GM19452 (cell line): ENCODE measurements around the gene SOSTDC1.
"Not testable (repeated sequence)": the region's sequence is repeated elsewhere in the genome, so short reads cannot be mapped to it uniquely, and the experiment has no call there.

Experiments used
- ATAC-seq: cut with Tn5 transposase; IDR thresholded peaks from one replicate; pipeline ENCODE4 v1.9.1; 2021; ENCODE audit not compliant: unreplicated experiment

The SOSTDC1 gene, protein sequence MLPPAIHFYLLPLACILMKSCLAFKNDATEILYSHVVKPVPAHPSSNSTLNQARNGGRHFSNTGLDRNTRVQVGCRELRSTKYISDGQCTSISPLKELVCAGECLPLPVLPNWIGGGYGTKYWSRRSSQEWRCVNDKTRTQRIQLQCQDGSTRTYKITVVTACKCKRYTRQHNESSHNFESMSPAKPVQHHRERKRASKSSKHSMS

DNA sequence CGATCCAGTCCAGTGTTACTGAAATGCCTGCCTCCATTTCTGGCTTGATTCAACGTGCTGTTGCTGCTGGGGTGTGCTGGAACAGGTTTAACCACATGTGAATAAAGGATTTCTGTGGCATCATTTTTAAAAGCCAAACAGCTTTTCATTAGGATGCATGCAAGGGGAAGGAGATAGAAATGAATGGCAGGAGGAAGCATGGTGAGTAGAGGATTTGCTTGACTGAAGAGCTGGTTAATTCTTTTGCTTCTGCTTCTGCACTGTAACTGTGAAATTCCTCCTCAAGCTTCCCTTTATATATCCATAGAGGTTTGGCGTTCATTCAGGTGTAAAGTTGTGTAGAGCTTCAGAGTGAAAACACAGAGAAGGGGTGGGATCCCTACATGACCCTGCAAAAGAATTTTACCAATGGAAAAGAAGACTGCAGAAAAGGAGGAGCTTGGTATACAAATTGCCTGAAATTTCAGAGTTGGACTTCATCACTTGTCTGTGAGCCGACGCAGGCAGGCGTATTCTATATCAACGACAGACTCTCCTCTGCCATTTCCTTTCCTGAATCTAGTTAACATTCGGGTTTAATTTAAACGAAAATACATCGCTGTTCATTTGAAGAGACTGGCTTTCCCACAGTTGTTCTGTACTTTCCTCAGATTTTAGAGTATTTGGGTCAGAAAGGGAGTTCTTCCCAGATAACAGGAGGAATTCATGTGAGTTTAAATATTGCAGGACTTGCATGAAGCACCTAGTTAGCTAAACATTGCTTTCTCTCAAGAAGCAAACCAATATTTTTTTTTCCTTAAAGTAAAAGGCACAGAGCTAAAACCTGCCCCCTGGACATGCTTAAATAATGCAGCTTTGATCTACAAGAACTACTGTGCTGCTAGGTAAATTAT, at the start of gene SOSTDC1:
Gene SOSTDC1 (minus strand): TSS at position 270 of the 893 bp plus-strand sequence. CDS start 70 bp downstream, at position 200.
- no peak for ATAC-seq

- no peak for ATAC-seq
Measured at GRCh38 chr7:16514729-16515128, 49.2 kb upstream of the SOSTDC1 start.

GRCh38 chr7:16514271-16514670, 48.7 kb upstream of the SOSTDC1 start:
- ATAC-seq = no peak

DNA sequence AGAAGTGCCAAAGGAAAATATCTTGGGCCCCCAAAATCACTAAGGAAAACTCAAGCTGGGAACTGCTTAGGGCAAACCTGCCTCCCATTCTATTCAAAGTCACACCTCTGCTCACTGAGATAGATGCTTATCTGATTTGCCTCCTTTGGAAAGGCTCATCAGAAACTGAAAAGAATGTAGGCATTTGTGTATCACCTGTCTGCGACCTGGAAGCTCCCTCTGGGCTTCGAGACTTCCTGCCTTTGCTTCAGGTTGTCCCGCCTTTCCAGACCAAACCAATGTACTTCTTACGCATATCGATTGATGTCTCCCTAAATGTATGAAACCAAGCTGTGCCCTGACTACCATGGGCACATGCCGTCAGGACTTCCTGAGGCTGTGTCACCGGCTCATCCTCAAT, 46.6 kb upstream of the SOSTDC1 start:
- ATAC-seq = no peak

DNA sequence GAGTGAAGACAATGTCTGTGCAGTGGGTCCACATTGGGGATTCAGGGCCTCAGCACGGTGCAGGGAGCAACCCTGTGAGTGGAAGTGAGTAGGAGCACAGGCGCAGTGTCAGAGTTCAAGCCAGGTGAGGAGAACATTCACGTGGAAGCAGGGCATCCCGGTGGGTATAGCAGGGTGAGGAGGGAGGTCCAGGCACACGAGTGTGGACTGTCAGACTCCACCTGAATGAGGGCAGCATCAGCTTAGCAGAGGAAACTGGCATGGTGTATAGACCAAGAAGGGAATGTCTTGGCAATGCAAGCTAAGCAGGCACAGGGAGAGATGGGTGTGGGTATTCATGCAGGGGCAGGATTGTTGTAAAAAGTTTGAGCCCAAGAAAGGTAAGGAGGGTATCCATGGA, 45.8 kb upstream of the SOSTDC1 start:
- ATAC-seq = no peak

DNA sequence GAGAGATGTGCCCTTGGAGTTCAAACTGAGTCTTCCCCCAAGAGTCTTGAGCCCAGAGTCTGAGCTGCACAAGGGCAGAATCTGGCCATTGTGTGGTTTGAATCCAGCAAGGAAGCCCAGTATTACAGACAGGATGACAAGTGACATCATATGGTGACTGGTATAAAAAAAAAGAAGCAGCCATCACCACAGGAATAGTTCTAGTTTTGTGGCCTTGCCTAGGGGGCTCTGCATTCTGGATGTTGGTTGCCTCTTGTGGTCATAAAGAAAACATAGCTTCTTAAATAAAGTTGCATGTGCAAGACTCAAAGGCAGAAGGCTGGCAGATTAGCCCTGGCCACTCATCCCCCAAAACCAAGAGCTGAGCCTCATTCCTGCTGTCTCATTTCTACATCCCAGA, 44.3 kb upstream of the SOSTDC1 start:
- ATAC-seq = no peak

DNA sequence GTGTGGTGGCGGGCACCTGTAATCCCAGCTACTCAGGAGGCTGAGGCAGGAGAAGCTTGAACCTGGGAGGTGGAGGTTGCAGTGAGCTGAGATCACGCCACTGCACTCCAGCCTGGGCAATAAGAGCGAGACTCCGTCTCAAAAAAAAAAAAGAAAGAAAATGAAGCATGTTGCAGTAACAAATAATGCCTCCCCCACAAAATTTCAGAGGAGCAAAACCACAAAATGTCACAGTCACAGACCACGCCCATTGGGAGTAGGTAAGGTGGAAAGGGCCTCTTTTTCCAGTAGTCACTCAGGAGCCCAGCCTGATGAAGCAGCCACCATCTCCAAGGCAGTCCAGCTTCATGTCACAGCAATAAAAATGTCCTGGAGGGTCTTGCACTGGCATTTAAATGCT, 40.9 kb upstream of the SOSTDC1 start:
- not testable (repeated sequence) for ATAC-seq

DNA sequence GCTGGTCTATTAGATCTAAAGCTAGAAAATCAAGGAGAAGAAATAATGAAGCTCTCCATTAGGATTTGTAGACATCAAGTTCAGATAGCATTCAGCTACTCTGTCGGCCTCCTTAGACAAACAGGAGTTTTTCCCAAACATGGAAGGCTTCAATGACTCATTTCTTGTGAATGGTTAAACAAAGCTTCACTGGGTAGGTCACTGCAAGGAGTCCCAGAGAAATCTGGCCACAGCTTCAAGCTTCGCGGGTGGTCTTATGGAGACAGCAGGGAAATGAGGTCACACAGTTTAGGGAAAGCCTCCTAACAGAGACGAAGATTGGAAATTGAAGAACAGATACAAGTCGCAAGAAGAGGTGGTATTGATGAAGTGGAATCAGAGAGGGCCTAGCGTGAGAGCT, 38.5 kb upstream of the SOSTDC1 start:
- no peak for ATAC-seq

- ATAC-seq = no peak
Measured at GRCh38 chr7:16502303-16502702, 36.8 kb upstream of the SOSTDC1 start.

DNA sequence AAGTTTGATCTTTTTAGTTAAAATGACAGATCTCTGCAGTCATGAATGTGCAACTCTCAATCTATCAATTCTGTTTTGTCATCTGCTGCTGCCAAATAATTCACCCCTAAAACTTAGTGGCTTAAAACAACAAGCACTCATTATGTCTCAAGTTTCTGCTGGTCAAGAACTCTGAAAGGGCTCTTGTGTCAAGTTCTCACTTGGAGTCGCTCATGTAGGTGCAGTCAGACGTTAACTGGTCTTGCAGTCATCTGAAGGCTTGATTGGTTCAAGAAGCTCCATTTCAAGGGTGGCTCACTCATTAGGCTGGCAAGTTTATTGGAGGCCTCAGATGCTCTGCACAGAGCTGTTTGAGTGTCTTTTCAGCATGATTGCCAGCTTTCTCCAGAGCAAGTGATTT, 32.6 kb upstream of the SOSTDC1 start:
- no peak for ATAC-seq

DNA sequence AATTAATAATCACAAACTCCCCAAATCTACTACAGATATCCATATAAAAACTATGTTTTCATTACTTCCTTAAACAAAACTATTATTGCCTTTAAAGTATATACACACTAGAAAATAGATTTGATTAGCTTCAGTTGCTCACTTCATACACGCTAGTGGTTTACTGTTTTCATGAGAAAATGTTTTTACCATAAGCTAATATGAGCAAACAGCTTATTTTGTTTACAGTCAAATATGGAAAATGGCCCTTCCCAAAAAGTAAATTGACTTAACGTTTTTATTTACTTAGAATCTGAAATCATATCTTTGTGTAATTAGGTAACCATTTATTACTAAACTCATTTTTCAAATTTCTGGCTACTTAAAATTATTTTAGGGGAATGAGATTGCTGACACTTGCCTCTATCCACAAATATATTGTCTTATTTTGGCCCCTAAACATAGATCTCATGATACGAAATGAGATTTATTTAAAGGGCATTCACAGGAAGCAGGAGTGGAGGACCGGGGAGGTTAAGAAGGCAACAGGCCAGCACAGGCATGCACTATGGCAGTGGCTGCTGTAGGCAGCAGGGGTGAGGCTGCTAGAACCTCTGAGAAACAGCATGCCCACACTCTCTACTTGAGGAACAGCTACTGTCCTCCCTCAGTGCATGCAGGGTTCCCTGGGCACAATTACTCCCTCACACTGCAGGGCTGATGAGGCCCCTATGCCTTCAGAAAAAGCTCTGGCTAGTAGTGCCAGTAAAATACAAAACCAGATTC, 29.6 kb upstream of the SOSTDC1 start:
- ATAC-seq = no peak

GRCh38 chr7:16494551-16494950, 29.0 kb upstream of the SOSTDC1 start:
- ATAC-seq = no peak

GRCh38 chr7:16493266-16493665, 27.7 kb upstream of the SOSTDC1 start:
- ATAC-seq = no peak

GRCh38 chr7:16492513-16493062, 27.1 kb upstream of the SOSTDC1 start:
- no peak for ATAC-seq

GRCh38 chr7:16491148-16491547, 25.6 kb upstream of the SOSTDC1 start:
- no peak for ATAC-seq

GRCh38 chr7:16484453-16485158, 19.1 kb upstream of the SOSTDC1 start:
- no peak for ATAC-seq

- no peak for ATAC-seq
Measured at GRCh38 chr7:16479591-16479990, 14.1 kb upstream of the SOSTDC1 start.

- ATAC-seq = no peak
Measured at GRCh38 chr7:16479161-16479560, 13.6 kb upstream of the SOSTDC1 start.

DNA sequence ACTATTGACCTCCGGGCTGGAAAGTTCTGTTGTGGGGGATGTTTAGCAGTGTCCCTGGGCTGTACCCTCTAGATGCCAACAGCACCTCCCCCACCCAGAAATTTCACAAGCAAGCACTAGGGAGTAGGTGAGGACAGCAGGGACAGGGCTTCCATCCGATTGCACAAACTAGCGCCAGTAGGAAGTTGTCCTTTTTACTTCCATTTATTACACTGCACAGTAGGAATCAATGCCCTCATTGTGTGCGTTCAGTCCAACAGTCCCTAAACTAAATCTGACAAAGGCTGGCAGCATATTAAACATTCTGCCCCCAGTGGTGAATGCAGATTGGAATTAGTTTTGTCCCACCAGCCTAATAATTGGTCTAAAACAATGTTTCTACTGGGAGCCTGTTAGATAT, 6.4 kb upstream of the SOSTDC1 start:
- ATAC-seq = no peak

DNA sequence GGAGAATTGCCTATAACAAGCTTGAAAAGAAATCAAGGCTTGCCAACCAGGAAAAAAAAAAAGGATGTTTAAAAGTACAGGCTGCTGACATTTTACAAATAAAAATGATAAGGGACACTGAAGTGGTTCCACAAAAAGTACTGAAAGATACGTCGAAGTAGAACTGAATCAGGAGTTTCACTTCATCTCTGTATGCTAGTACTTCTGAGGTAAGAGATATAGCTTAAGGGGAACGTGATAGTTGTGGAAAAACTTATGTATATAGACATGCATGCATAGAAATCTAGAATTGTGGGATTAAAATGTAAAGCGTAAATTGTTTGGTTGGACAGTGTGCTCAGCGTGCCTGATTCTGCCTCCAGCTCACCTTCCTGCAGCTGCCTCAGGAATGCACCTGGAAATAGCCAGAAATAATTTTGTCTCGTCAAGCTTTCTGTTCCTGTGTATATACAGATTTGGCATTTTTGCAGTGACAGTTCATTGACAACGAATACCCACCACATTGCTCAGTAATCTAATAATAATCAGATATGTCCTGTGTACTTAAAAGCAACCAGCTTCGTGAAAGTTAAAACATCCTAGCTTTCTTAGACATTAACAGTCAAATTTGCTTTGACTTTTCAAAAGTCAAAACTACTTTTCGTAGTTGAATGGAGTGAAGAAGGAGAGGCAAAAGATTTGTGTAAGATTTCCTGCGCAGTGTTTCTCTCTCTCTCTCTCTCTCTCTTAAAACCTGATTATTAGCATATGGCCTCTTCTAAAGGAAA, 1.4 kb downstream of the SOSTDC1 start:
- no peak for ATAC-seq
